HepG2 (cell line): ENCODE data around the gene AHCY. TPM values are rescaled to one million over a fixed set of nuclear protein-coding genes. Genes with fewer than 3 reads are reported as not detected.
A peak's percentile ranks its signal among the peaks of the same experiment; 100 is the strongest.

Experiments
- ATM ChIP-seq: fragments of 450-650 bp; IDR thresholded peaks from 2 replicates; pipeline ENCODE4 v1.7.1; 2017; ENCODE audit warnings: mild to moderate bottlenecking, borderline replicate concordance
- DMTF1 ChIP-seq: sonication (generic); formaldehyde crosslinking; IDR thresholded peaks from 2 replicates; pipeline ENCODE4 v1.4.0; 2020; ENCODE audit warnings: mild to moderate bottlenecking, missing genetic modification reagents
- FUBP1 ChIP-seq: sonication (generic); formaldehyde crosslinking; IDR thresholded peaks from 2 replicates; pipeline ENCODE4 v1.5.1; 2020; ENCODE audit warnings: missing genetic modification reagents, mild to moderate bottlenecking, borderline replicate concordance
- MTA1 ChIP-seq: sonication (generic); formaldehyde crosslinking; IDR thresholded peaks from 2 replicates; pipeline ENCODE4 v1.4.0; 2020; ENCODE audit warnings: missing genetic modification reagents, mild to moderate bottlenecking, borderline replicate concordance
- NBN ChIP-seq: fragments of 450-650 bp; conservative IDR thresholded peaks from 2 replicates; pipeline ENCODE4 v1.6.1; 2017
- NR3C1 ChIP-seq: sonication (generic); formaldehyde crosslinking; IDR thresholded peaks from 2 replicates; pipeline ENCODE4 v1.4.0; 2020; ENCODE audit warnings: missing genetic modification reagents
- RNF2 ChIP-seq: fragments of 450-650 bp; conservative IDR thresholded peaks from 2 replicates; pipeline ENCODE4 v1.6.1; 2016; ENCODE audit warnings: low read depth
- SP5 ChIP-seq: IDR thresholded peaks from 2 replicates; pipeline ENCODE4 v1.6.1; 2016; ENCODE audit warnings: low read depth, borderline replicate concordance
- ZFP91 ChIP-seq: sonication (generic); formaldehyde crosslinking; IDR thresholded peaks from 2 replicates; pipeline ENCODE4 v1.9.0; 2022; ENCODE audit warnings: missing genetic modification reagents, mild to moderate bottlenecking, borderline replicate concordance
- ZNF180 ChIP-seq: sonication (generic); formaldehyde crosslinking; IDR thresholded peaks from 2 replicates; pipeline ENCODE4 v1.4.0; 2020; ENCODE audit warnings: low read depth, missing genetic modification reagents, borderline replicate concordance
- ZNF225 ChIP-seq: sonication (generic); formaldehyde crosslinking; IDR thresholded peaks from 2 replicates; pipeline ENCODE4 v1.4.0; 2020; ENCODE audit warnings: mild to moderate bottlenecking, missing genetic modification reagents
- ZNF235 ChIP-seq: sonication (generic); formaldehyde crosslinking; IDR thresholded peaks from 2 replicates; pipeline ENCODE4 v1.8.1; 2023; ENCODE audit warnings: mild to moderate bottlenecking, missing genetic modification reagents, borderline replicate concordance
- ZNF260 ChIP-seq: sonication (generic); formaldehyde crosslinking; IDR thresholded peaks from 2 replicates; pipeline ENCODE4 v1.4.0; 2020; ENCODE audit warnings: missing genetic modification reagents, low read depth, mild to moderate bottlenecking, borderline replicate concordance
- ZNF33B ChIP-seq: sonication (generic); formaldehyde crosslinking; IDR thresholded peaks from 2 replicates; pipeline ENCODE4 v1.5.1; 2020; ENCODE audit warnings: mild to moderate bottlenecking, missing genetic modification reagents
- ZNF740 ChIP-seq: sonication (generic); formaldehyde crosslinking; IDR thresholded peaks from 2 replicates; pipeline ENCODE4 v1.4.0; 2020; ENCODE audit warnings: missing genetic modification reagents
- ZNF746 ChIP-seq: sonication (generic); formaldehyde crosslinking; IDR thresholded peaks from 2 replicates; pipeline ENCODE4 v1.8.0; 2022; ENCODE audit warnings: mild to moderate bottlenecking, missing genetic modification reagents
- ZNF839 ChIP-seq: sonication (generic); formaldehyde crosslinking; IDR thresholded peaks from 2 replicates; pipeline ENCODE4 v1.4.0; 2020; ENCODE audit warnings: missing genetic modification reagents, mild to moderate bottlenecking, borderline replicate concordance
- ZNF883 ChIP-seq: sonication (generic); formaldehyde crosslinking; IDR thresholded peaks from 2 replicates; pipeline ENCODE4 v1.5.1; 2020; ENCODE audit warnings: mild to moderate bottlenecking, missing genetic modification reagents; ENCODE audit errors: not compliant biosample characterization
- ZXDC ChIP-seq: sonication (generic); formaldehyde crosslinking; IDR thresholded peaks from 2 replicates; pipeline ENCODE4 v1.5.0; 2020; ENCODE audit warnings: mild to moderate bottlenecking, missing genetic modification reagents
- polyA plus RNA-seq, 8 experiments: library from polyadenylated mRNA; depleted of rRNA in 3 of 8; stranded (reverse) in 7 of 8; unstranded in 1 of 8; fragments of >200 nt; fragmentation: Illumina TruSeq in 4 of 8; extraction: Trizol in 4 of 8; gene quantifications; 2 replicates each; pipeline versions ENCODE4 v1.2.1 to v1.2.3, GENCODE V29; 2011 to 2016; ENCODE audit warnings: low read depth in 4 of 8, missing spikeins in 1 of 8, mixed read lengths in 1 of 8; ENCODE audit not compliant: insufficient read depth in 1 of 8
- total RNA-seq, 5 experiments: library from RNA; depleted of rRNA; stranded (reverse); fragments of >200 nt; fragmentation: Illumina TruSeq; extraction: Trizol; gene quantifications; 2 replicates each; pipeline ENCODE4 v1.2.3, GENCODE V29; 2016; ENCODE audit warnings: low read depth in 1 of 5

Gene AHCY
- total and polyA plus RNA-seq, 2 of the 13 experiments (the other 11 are each of a cell fraction or from before 2014, with no cell fraction given): 407 to 419 TPM

GRCh38 chr20:34302723-34303533 lies at the start of gene AHCY (continued):
- peak; percentile 99 for TF ChIP-seq ZFP91 (CRISPR knock-in tag)
- TF ChIP-seq ZNF260 (CRISPR knock-in tag): peak; percentile 84; the same call in 1 of the 2 replicates
- no peak; the same call in 1 of the 2 replicates for TF ChIP-seq ZNF746 (CRISPR knock-in tag)
- TF ChIP-seq SP5 (CRISPR knock-in tag): peak; percentile 54; the same call in 1 of the 2 replicates
- TF ChIP-seq RNF2: peak; percentile 84; the same call in 1 of the 2 replicates
- no peak for TF ChIP-seq NR3C1
- TF ChIP-seq ZNF235: peak; percentile 91; the same call in 1 of the 2 replicates
- peak; percentile 94 for TF ChIP-seq ZNF883 (CRISPR knock-in tag)
- peak; percentile 75; the same call in 1 of the 2 replicates for TF ChIP-seq ZNF740 (CRISPR knock-in tag)
- no peak for TF ChIP-seq FUBP1 (CRISPR knock-in tag)
- TF ChIP-seq DMTF1 (CRISPR knock-in tag): peak; percentile 31; the same call in 1 of the 2 replicates
- peak; percentile 86; the same call in 1 of the 2 replicates for TF ChIP-seq ZNF225 (CRISPR knock-in tag)
- peak; percentile 98 for TF ChIP-seq ZNF839
- TF ChIP-seq MTA1 (CRISPR knock-in tag): 0 out of 2 replicates have a peak, but pooled peaks have one; percentile 62
- peak; percentile 69 for TF ChIP-seq ZNF33B (CRISPR knock-in tag)
- peak; percentile 96 for TF ChIP-seq ZXDC (CRISPR knock-in tag)
- TF ChIP-seq NBN: no peak
- no peak for TF ChIP-seq ATM
- TF ChIP-seq ZNF180 (CRISPR knock-in tag): peak; percentile 79
